IPS-18c (cell line): ENCODE measurements around the gene APOBR.
"Not testable (repeated sequence)": the region's sequence is repeated elsewhere in the genome, so short reads cannot be mapped to it uniquely, and the experiment has no call there.

Source experiments
- H3K4me3 ChIP-seq: 2 replicates; pipeline ENCODE4 v1.7.0; 2013; ENCODE audit warnings: low read depth, mild to moderate bottlenecking, low read length, moderate library complexity; ENCODE audit not compliant: insufficient read depth
- H3K9me3 ChIP-seq: one replicate; pipeline ENCODE4 v1.6.1; 2013; ENCODE audit warnings: mild to moderate bottlenecking, low read length, moderate library complexity; ENCODE audit not compliant: control insufficient read depth, insufficient read depth

APOBR gene

DNA sequence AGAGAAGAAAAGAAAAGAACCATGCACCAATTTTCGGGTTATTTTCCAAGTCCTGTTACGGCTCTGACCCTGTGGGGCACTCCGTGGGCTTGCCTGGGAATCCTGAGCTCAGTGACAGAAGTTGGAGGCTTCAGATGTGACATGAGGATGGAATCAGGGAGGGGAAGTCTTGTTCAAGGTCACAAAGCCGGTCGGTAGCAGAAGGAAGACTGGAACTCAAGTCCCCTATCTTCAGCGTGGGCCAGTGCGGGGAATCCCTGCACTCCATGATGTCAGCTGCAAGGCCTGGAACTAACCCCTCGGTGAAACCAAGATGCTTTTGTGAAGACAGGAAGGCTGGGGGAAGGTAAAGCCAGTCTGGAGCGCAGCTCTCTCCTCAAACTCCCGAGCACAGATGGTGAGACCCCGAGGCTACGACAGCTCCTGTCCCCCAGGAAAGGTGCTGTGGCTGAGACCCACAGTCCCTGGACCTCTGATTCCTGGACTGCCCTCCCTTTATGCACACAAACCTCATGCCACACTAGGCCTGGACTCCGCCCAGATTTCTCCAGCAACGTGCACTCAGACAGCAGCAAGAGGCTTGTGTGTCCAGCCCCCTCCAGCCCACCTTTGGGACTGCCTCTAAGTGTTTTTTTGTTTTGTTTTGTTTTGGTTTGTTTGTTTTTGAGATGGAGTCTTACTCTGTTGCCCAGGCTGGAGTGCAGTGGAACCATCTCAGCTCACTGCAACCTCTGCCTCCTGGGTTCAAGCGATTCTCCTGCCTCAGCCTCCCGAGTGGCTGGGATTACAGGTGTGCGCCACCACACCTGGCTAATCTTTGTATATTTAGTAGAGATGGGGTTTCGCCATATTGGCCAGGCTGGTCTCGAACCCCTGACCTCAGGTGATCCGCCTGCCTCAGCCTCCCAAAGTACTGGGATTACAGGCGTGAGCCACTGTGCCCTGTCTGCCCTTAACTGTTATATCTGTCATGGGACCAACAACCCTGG is 17.7 kb downstream of the APOBR start:
- H3K4me3 ChIP-seq: no peak overlapping the region

DNA sequence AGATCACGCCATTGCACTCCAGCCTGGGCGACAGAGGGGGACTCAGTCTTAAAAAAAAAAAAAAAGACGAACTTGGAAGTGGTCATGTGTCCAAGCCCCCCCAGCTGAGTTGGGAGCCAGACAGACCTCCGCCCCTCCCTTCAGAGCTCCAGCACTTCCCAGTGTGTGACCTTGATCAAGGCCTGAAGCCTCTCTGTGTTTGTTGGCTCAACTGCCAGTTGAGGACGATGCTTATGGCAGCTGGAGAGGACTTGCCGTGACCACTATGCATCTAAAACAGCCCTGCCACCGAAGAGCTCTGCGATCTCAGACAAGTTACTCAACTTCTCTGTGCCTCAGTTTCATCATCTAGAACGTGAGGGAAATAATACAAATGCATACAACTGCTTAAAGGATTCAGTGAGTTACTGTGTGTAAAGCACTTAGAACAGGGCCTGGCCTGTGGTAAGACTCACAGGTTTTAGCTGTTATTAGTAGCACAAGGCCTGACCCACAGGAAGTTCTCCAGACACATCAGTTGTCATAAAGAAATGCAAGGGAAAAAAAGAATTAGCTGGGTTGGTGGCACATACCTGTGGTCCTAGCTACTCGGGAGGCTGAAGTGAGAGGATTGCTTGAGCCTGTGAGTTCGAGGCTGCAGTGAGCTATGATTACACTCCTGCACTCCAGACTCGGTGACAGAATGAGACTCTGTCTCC is 19.2 kb downstream of the APOBR start:
- no peaks in the 10 kb centered on the region for H3K9me3 ChIP-seq
- H3K4me3 ChIP-seq: no peak overlapping the region

More for the DNA sequence above, 17.7 kb downstream of the APOBR start:
- H3K9me3 ChIP-seq: no peaks in the 10 kb centered on the region

DNA sequence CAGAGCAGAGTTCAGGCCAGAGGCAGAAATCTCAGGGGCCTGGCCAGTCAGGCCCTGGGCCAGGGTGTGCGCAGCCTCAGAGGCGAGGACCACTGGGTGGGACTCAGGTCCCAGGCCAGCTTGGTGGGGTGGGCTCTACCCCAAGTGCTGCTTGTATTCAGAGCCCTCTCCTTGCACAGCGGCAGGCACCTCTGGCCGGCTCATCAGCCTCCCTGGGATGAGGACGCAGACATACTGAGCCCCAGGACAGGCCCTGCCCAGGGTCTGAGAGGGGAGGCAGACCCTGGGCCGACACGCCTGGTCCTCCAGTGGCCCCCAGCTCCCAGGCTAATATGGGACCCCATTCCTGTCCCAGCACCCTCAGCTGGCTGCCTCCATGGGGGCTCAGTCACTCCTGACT is 19.8 kb downstream of the APOBR start:
- no peaks in the 10 kb centered on the region for H3K9me3 ChIP-seq
- H3K4me3 ChIP-seq: no peak overlapping the region

- no peak overlapping the region for H3K4me3 ChIP-seq
- H3K9me3 ChIP-seq: no peaks in the 10 kb centered on the region
These were observed 26.2 kb downstream of the APOBR start for GRCh38 chr16:28520672-28521071.

DNA sequence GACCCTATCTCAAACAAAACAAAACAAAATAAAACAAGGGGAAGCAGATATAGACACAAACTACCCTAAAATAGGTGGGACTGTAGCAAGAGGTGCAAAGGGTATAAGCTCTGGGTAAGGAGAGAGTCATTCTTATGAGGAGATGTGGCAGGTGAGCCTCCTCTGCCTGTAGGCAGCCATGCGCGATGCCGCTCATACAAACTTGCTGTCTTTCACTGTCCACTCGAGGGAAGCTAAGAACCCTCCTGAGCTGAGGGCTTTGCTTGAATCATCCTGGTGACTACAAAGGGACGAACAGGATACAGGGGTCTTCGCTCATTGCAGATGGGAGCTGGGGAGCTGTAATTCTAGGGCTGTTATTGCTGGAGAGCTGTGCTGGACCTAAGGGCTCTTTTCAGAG is 27.0 kb downstream of the APOBR start:
- H3K9me3 ChIP-seq: no peaks in the 10 kb centered on the region
- no peak overlapping the region for H3K4me3 ChIP-seq

DNA sequence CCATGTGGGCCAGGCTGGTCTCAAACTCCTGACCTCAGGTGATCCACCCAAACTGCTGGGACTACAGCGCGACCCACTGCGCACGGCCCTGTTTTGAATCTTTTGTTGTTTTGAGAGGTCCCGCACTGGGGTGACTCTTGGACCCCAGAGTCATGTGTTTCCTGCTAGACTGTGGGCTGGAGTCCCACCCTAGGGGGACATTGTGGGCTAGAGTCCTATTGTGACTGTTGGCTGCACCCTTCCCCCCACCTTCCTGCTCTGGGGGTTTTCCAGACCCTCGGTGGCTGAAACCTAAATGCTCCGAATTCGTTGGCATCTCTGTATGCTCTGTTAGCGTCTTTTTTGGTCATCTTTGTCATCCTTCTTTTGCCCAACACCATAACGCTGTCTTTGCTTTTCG is 28.3 kb downstream of the APOBR start:
- Histone ChIP-seq H3K4me3 (no peak overlapping the region), H3K9me3 (no peaks in the 10 kb centered on the region)

GRCh38 chr16:28524681-28525171 is 30.3 kb downstream of the APOBR start:
- H3K4me3 ChIP-seq: no peak overlapping the region
- H3K9me3 ChIP-seq: no peaks in the 10 kb centered on the region

GRCh38 chr16:28526201-28527099 is 32.0 kb downstream of the APOBR start:
- Histone ChIP-seq H3K4me3 (no peak overlapping the region), H3K9me3 (no peaks in the 10 kb centered on the region)

- H3K4me3 ChIP-seq, H3K9me3 ChIP-seq: not testable (repeated sequence)
These were observed 32.8 kb downstream of the APOBR start for GRCh38 chr16:28527100-28527785.

GRCh38 chr16:28527985-28528384 is 33.5 kb downstream of the APOBR start:
- Histone ChIP-seq H3K4me3 (no peak overlapping the region), H3K9me3 (no peaks in the 10 kb centered on the region)

DNA sequence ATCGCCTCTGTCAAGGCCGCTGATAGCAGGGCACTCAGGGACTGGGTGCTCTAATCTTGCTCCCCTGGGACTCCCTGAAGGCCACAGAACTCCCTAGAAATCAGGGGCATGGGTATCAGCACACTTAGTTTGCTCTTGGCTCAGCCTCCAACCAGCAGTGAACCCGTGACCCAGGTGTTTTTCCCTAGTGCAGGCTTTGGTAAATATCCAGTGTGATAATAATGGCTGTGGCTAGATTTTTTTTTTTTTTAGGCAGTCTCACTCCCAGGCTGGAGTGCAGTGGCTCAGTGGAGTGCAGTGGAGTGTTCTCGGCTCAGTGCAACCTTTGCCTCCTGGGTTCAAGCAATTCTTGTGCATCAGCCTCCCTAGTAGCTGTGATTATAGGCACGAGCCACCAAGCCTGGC is 34.0 kb downstream of the APOBR start:
- Histone ChIP-seq H3K9me3 (no peaks in the 10 kb centered on the region), H3K4me3 (no peak overlapping the region)

DNA sequence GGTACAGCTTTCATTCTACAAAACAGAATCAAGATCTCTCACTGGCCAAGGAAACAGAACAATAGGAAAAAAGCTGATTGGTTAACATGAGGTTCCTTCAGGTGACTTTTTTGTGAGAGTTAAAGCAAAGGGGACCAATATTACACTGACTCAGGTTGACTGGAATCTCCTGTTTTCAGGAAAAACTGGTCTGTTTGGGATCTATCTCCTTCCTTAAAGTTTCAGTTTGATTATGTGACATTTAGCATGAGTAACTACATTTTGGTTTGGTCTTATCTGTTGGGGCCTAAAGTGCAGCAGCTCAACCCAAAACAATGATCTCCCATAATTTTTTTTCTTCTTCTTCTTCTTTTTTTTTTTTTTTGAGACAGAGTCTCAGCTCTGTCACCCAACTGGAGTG is 34.7 kb downstream of the APOBR start:
- Histone ChIP-seq H3K4me3 (no peak overlapping the region), H3K9me3 (no peaks in the 10 kb centered on the region)

DNA sequence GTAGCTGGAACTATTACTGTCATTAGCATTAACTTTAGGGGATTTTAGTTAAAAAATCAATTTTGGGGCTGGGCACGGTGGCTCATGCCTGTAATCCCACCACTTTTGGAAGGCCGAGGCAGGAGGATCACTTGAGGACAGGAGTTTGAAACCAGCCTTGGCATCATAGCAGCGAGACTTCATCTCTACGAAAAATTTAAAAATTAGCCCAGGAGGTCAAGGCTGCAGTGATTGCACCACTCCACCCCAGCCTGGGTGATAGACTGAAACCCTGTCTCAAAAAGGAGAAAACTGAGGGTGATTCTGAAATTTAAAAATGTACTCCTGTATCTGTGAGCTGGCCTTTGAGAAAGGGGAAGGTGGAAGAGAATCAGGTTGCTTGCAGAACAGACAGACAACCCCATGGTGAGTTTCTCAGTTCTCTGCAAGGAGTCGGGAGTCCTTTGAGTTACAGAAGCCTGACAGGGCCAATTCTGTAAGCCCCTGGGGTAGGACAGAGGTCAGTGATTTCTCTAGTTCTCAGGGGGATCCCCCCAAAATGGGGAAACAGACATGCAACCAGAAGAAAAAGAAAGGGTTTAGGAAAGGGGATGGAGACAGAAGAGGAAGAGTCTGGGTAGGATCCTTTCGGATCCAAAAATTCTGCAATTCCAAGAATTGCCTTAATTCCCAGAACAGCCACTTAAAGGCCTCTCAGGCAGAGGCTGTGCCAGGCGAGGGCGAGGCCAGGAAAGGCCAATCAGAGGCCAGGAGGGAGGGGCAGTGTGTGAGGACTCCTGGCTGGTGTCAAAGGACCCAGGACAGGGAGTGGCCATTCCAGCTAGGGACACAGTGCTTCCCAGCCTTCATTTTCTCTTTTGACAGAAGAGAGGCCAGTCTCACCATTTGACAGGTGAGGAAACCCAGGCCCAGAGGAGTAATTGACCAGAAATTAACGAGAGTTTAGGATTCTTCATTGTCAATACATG is 37.6 kb downstream of the APOBR start:
- Histone ChIP-seq H3K4me3 (no peak overlapping the region), H3K9me3 (no peaks in the 10 kb centered on the region)

GRCh38 chr16:28532940-28533647 is 38.7 kb downstream of the APOBR start:
- no peak overlapping the region for H3K4me3 ChIP-seq
- no peaks in the 10 kb centered on the region for H3K9me3 ChIP-seq
